HEK293 (cell line): Measurements from ENCODE around the gene CNKSR3.

ENCODE experiments used
- CTCF ChIA-PET: fragments of 350-600 bp; formaldehyde crosslinking; extraction: SDS; loops from one replicate; lab custom pipeline; 2021; ENCODE audit warnings: antibody characterized with exemption; lab: Yijun Ruan, JAX
- POLR2A ChIA-PET: fragments of 300-600 bp; formaldehyde crosslinking; extraction: SDS; loops from one replicate; lab custom pipeline; 2020; ENCODE audit warnings: antibody characterized with exemption, inconsistent platforms; lab: Yijun Ruan, JAX
- H3K27ac ChIP-seq: fragments of 200-500 bp; sonication (Bioruptor generic); 2 replicates; pipeline ENCODE4 v1.5.1; 2014; ENCODE audit warnings: low read depth, low read length, control low read depth, inconsistent platforms; ENCODE audit errors: extremely low read depth
- H3K36me3 ChIP-seq, 2 experiments: fragments of 200-500 bp in 1 of 2; sonication (Bioruptor generic) in 1 of 2; 1 replicate in 1 of 2; 2 replicates in 1 of 2; pipeline ENCODE4 v1.5.1; 2014 to 2017; ENCODE audit warnings: inconsistent platforms in 2 of 2, low read length in 2 of 2; ENCODE audit not compliant: control insufficient read depth in 2 of 2, insufficient read depth in 1 of 2
- H3K4me1 ChIP-seq: fragments of 200-500 bp; sonication (Bioruptor generic); 2 replicates; pipeline ENCODE4 v1.5.1; 2014; ENCODE audit warnings: mild to moderate bottlenecking, low read length, inconsistent platforms; ENCODE audit not compliant: control insufficient read depth, insufficient read depth
- H3K4me3 ChIP-seq: 2 replicates; pipeline ENCODE4 v1.5.1; 2011; ENCODE audit warnings: low read depth, mild to moderate bottlenecking, control low read depth, low read length, moderate library complexity
- H3K9me3 ChIP-seq: fragments of 200-500 bp; sonication (Bioruptor generic); 2 replicates; pipeline ENCODE4 v1.5.1; 2014; ENCODE audit warnings: low read depth, low read length, inconsistent platforms; ENCODE audit not compliant: control insufficient read depth, insufficient read depth
- GLIS1 ChIP-seq: fragments of 450-650 bp; formaldehyde crosslinking; IDR thresholded peaks from 2 replicates; pipeline ENCODE4 v1.5.1; 2016; ENCODE audit warnings: missing biosample characterization, missing genetic modification characterization
- PRDM2 ChIP-seq: fragments of 450-650 bp; formaldehyde crosslinking; IDR thresholded peaks from 2 replicates; pipeline ENCODE4 v1.5.1; 2016; ENCODE audit warnings: missing biosample characterization, missing genetic modification characterization, borderline replicate concordance
- SCRT2 ChIP-seq: fragments of 450-650 bp; formaldehyde crosslinking; IDR thresholded peaks from 2 replicates; pipeline ENCODE4 v1.5.1; 2016; ENCODE audit warnings: missing biosample characterization, missing genetic modification characterization
- ZBTB21 ChIP-seq: fragments of 450-650 bp; formaldehyde crosslinking; IDR thresholded peaks from 2 replicates; pipeline ENCODE4 v1.5.1; 2017; ENCODE audit warnings: missing biosample characterization, missing genetic modification characterization
- ZBTB6 ChIP-seq: fragments of 450-650 bp; formaldehyde crosslinking; IDR thresholded peaks from 2 replicates; pipeline ENCODE4 v1.5.1; 2017; ENCODE audit warnings: missing biosample characterization, missing genetic modification characterization
- ZFHX2 ChIP-seq: fragments of 450-650 bp; formaldehyde crosslinking; conservative IDR thresholded peaks from 2 replicates; pipeline ENCODE4 v1.5.1; 2016; ENCODE audit warnings: missing biosample characterization, missing genetic modification characterization
- ZNF10 ChIP-seq: fragments of 450-650 bp; formaldehyde crosslinking; IDR thresholded peaks from 2 replicates; pipeline ENCODE4 v1.5.1; 2017; ENCODE audit warnings: missing biosample characterization, missing genetic modification characterization
- ZNF146 ChIP-seq: fragments of 450-650 bp; formaldehyde crosslinking; IDR thresholded peaks from 2 replicates; pipeline ENCODE4 v1.5.1; 2016; ENCODE audit warnings: missing biosample characterization, missing genetic modification characterization
- ZNF157 ChIP-seq: fragments of 450-650 bp; formaldehyde crosslinking; IDR thresholded peaks from 2 replicates; pipeline ENCODE4 v1.5.1; 2016; ENCODE audit warnings: missing biosample characterization, missing genetic modification characterization
- ZNF211 ChIP-seq: fragments of 450-650 bp; formaldehyde crosslinking; IDR thresholded peaks from 2 replicates; pipeline ENCODE4 v1.5.1; 2016; ENCODE audit warnings: low read depth, missing biosample characterization, missing genetic modification characterization
- ZNF366 ChIP-seq: fragments of 450-650 bp; formaldehyde crosslinking; conservative IDR thresholded peaks from 2 replicates; pipeline ENCODE4 v1.5.1; 2016; ENCODE audit warnings: missing biosample characterization, missing genetic modification characterization
- ZNF670 ChIP-seq: fragments of 450-650 bp; formaldehyde crosslinking; IDR thresholded peaks from 2 replicates; pipeline ENCODE4 v1.5.1; 2016; ENCODE audit warnings: missing biosample characterization, missing genetic modification characterization, low read depth
- ZNF747 ChIP-seq: fragments of 450-650 bp; formaldehyde crosslinking; IDR thresholded peaks from 2 replicates; pipeline ENCODE4 v1.5.1; 2016; ENCODE audit warnings: missing biosample characterization, missing genetic modification characterization
- ZSCAN30 ChIP-seq: fragments of 450-650 bp; IDR thresholded peaks from 2 replicates; pipeline ENCODE4 v1.5.1; 2018; ENCODE audit warnings: missing biosample characterization, mild to moderate bottlenecking, missing genetic modification characterization, moderate library complexity

Gene CNKSR3

GRCh38 chr6:154513601-154514320 lies 3.3 kb upstream of the CNKSR3 start (continued):
- TF ChIP-seq ZBTB21 (tag by site-specific recombination) (peak; percentile 41; the same call in 1 of the 2 replicates), ZNF10 (tag by site-specific recombination) (no peak), ZNF366 (tag by site-specific recombination) (peak; percentile 11; the same call in 1 of the 2 replicates), ZBTB6 (tag by site-specific recombination) (no peak), ZNF211 (tag by site-specific recombination) (no peak)
- TF ChIP-seq, all 188 proteins: peak for 9

- TF ChIP-seq PRDM2 (tag by site-specific recombination) = no peak
- TF ChIP-seq ZNF747 (tag by site-specific recombination) = no peak
- no peak for TF ChIP-seq ZNF157 (tag by site-specific recombination)
- TF ChIP-seq SCRT2 = 0 out of 2 replicates have a peak, but pooled peaks have one; percentile 14
- no peak for TF ChIP-seq ZSCAN30
- no peak for TF ChIP-seq GLIS1 (tag by site-specific recombination)
- 0 out of 2 replicates have a peak, but pooled peaks have one; percentile 2 for TF ChIP-seq ZNF146 (tag by site-specific recombination)
- no peak overlapping the region for H3K4me3 ChIP-seq
- H3K9me3 ChIP-seq = no peaks in the 10 kb centered on the region
- POLR2A ChIA-PET = interaction anchor here (0.5 to 2.3 kb wide), 4 partner anchors 26 to 236 kb away, joined by 3 to 9 read pairs (median 4); no protein-coding TSS in a partner anchor
- H3K4me1 ChIP-seq = peaks cover 4% of the 10 kb centered on the region; the same call in 1 of the 2 replicates
- CTCF ChIA-PET = interaction anchor here (1.5 kb wide), 1 partner anchor 10 kb away, joined by 4 read pairs; no protein-coding TSS in a partner anchor
- H3K36me3 ChIP-seq = peaks cover 0 to 3% of the 10 kb centered on the region in 2 experiments; a peak in 1 of 3 replicates
- no peak overlapping the region for H3K27ac ChIP-seq
These were observed 1.7 kb upstream of the CNKSR3 start for GRCh38 chr6:154512201-154512600.

GRCh38 chr6:154511791-154512190 lies 1.3 kb upstream of the CNKSR3 start:
- H3K36me3 ChIP-seq = peaks cover 0 to 7% of the 10 kb centered on the region in 2 experiments; a peak in 1 of 3 replicates
- no peak overlapping the region for H3K27ac ChIP-seq
- H3K9me3 ChIP-seq = no peaks in the 10 kb centered on the region
- peaks cover 4% of the 10 kb centered on the region; the same call in 1 of the 2 replicates for H3K4me1 ChIP-seq
- POLR2A ChIA-PET = interaction anchor here (0.8 to 2.3 kb wide), 3 partner anchors 26 to 64 kb away, joined by 3 to 9 read pairs (median 4); no protein-coding TSS in a partner anchor
- H3K4me3 ChIP-seq = no peak overlapping the region
- CTCF ChIA-PET = interaction anchor here (1.5 to 2.7 kb wide), 2 partner anchors 11 kb away, joined by 4 to 17 read pairs; no protein-coding TSS in a partner anchor
- TF ChIP-seq ZNF670 = no peak
- TF ChIP-seq ZFHX2 (tag by site-specific recombination) = 0 out of 2 replicates have a peak, but pooled peaks have one; percentile 17
